GM12865 (cell line): ENCODE measurements around the gene PTH2.

Experiments used
- DNase-seq: peaks from one replicate; pipeline ENCODE4 v3.0.0; 2010; ENCODE audit warnings: low read depth
- H3K4me3 ChIP-seq: 2 replicates; pipeline ENCODE4 v1.5.1; 2011; ENCODE audit warnings: mild to moderate bottlenecking, low read depth, low read length, control low read depth
- CTCF ChIP-seq: IDR thresholded peaks from 2 replicates; pipeline ENCODE4 v1.5.1; 2011; ENCODE audit warnings: low read length, control low read depth, low read depth, inconsistent platforms; ENCODE audit not compliant: insufficient read depth; ENCODE audit errors: missing control alignments

Gene PTH2

GRCh38 chr19:49419173-49419572, 4.1 kb downstream of the PTH2 start:
- TF ChIP-seq CTCF: no peak
- no peak for DNase-seq
- H3K4me3 ChIP-seq: no peak overlapping the region

GRCh38 chr19:49418511-49418910, 4.7 kb downstream of the PTH2 start:
- no peak for DNase-seq
- no peak for TF ChIP-seq CTCF

GRCh38 chr19:49417088-49417487, 6.2 kb downstream of the PTH2 start:
- DNase-seq: no peak
- no peak for TF ChIP-seq CTCF
- H3K4me3 ChIP-seq: no peak overlapping the region

More at GRCh38 chr19:49418511-49418910, 4.7 kb downstream of the PTH2 start:
- no peak overlapping the region for H3K4me3 ChIP-seq

GRCh38 chr19:49415810-49416200, 7.4 kb downstream of the PTH2 start:
- no peak overlapping the region for H3K4me3 ChIP-seq
- no peak for DNase-seq
- no peak for TF ChIP-seq CTCF

- no peak for TF ChIP-seq CTCF
Observed at GRCh38 chr19:49415102-49415809, 8.0 kb downstream of the PTH2 start.

GRCh38 chr19:49414256-49414655, 9.0 kb downstream of the PTH2 start:
- TF ChIP-seq CTCF: no peak
- no peak overlapping the region for H3K4me3 ChIP-seq
- no peak for DNase-seq

More at GRCh38 chr19:49415102-49415809, 8.0 kb downstream of the PTH2 start:
- no peak overlapping the region for H3K4me3 ChIP-seq
- peak; percentile 63 for DNase-seq

GRCh38 chr19:49413348-49413747, 9.9 kb downstream of the PTH2 start:
- no peak overlapping the region for H3K4me3 ChIP-seq
- TF ChIP-seq CTCF: no peak
- no peak for DNase-seq
